H9 (cell line): Measurements from ENCODE around the gene CC2D1A. TPM values are rescaled to one million over a fixed set of nuclear protein-coding genes. Genes with fewer than 3 reads are reported as not detected.

Experiments
- DNase-seq: peaks from one replicate; pipeline ENCODE4 v3.0.0-alpha.2; 2017
- H2AFZ ChIP-seq: one replicate; pipeline ENCODE4 v1.6.1; 2013; ENCODE audit warnings: mild to moderate bottlenecking, low read length, control low read depth, moderate library complexity
- H2AK5ac ChIP-seq: 2 replicates; pipeline ENCODE4 v1.6.1; 2013; ENCODE audit warnings: low read length, control low read depth, mixed read lengths; ENCODE audit not compliant: insufficient read length
- H2BK120ac ChIP-seq: one replicate; pipeline ENCODE4 v1.6.1; 2013; ENCODE audit warnings: low read depth, mild to moderate bottlenecking, low read length, control low read depth, inconsistent platforms; ENCODE audit not compliant: poor library complexity, severe bottlenecking
- H2BK12ac ChIP-seq: 2 replicates; pipeline ENCODE4 v1.6.1; 2013; ENCODE audit warnings: low read length, control low read depth, mixed read lengths, low read depth; ENCODE audit not compliant: insufficient read length
- H2BK15ac ChIP-seq: 2 replicates; pipeline ENCODE4 v1.6.1; 2013; ENCODE audit warnings: low read depth, low read length, control low read depth
- H2BK20ac ChIP-seq: one replicate; pipeline ENCODE4 v1.6.1; 2013; ENCODE audit warnings: low read depth, mild to moderate bottlenecking, low read length, control low read depth, inconsistent platforms; ENCODE audit not compliant: poor library complexity, severe bottlenecking
- H2BK5ac ChIP-seq: 2 replicates; pipeline ENCODE4 v1.6.1; 2013; ENCODE audit warnings: low read length, control low read depth, mixed read lengths; ENCODE audit not compliant: insufficient read length
- H3K14ac ChIP-seq: 2 replicates; pipeline ENCODE4 v1.6.1; 2013; ENCODE audit warnings: low read length, control low read depth; ENCODE audit not compliant: insufficient read depth
- H3K18ac ChIP-seq: 2 replicates; pipeline ENCODE4 v1.6.1; 2013; ENCODE audit warnings: low read depth, mild to moderate bottlenecking, mixed read lengths, low read length, control low read depth; ENCODE audit not compliant: insufficient read length
- H3K23ac ChIP-seq: 2 replicates; pipeline ENCODE4 v1.6.1; 2013; ENCODE audit warnings: low read length, control low read depth, mixed read lengths, low read depth; ENCODE audit not compliant: insufficient read length
- H3K23me2 ChIP-seq: 2 replicates; pipeline ENCODE4 v1.6.1; 2013; ENCODE audit warnings: low read depth, mild to moderate bottlenecking, mixed read lengths, low read length, control low read depth; ENCODE audit not compliant: insufficient read length, poor library complexity, severe bottlenecking
- H3K27ac ChIP-seq: 2 replicates; pipeline ENCODE4 v1.5.1; 2013; ENCODE audit warnings: low read length, control low read depth, mixed read lengths, low read depth; ENCODE audit not compliant: insufficient read length
- H3K27me3 ChIP-seq: 2 replicates; pipeline ENCODE4 v1.6.1; 2013; ENCODE audit warnings: low read length, control low read depth, inconsistent platforms; ENCODE audit not compliant: insufficient read depth
- H3K4ac ChIP-seq: 2 replicates; pipeline ENCODE4 v1.6.1; 2013; ENCODE audit warnings: low read depth, mild to moderate bottlenecking, control low read depth, inconsistent platforms, low read length, moderate library complexity
- H3K4me1 ChIP-seq: 2 replicates; pipeline ENCODE4 v1.6.1; 2013; ENCODE audit warnings: low read length, control low read depth, inconsistent platforms; ENCODE audit not compliant: insufficient read depth
- H3K4me2 ChIP-seq: 2 replicates; pipeline ENCODE4 v1.6.1; 2013; ENCODE audit warnings: low read length, control low read depth, mixed read lengths; ENCODE audit not compliant: insufficient read length, insufficient read depth
- H3K56ac ChIP-seq: 2 replicates; pipeline ENCODE4 v1.6.1; 2013; ENCODE audit warnings: low read depth, mild to moderate bottlenecking, mixed read lengths, low read length, control low read depth; ENCODE audit not compliant: insufficient read length
- H3K79me1 ChIP-seq: 2 replicates; pipeline ENCODE4 v1.6.1; 2013; ENCODE audit warnings: low read depth, mild to moderate bottlenecking, moderate library complexity, low read length, control low read depth, inconsistent platforms; ENCODE audit not compliant: insufficient read depth, poor library complexity, severe bottlenecking
- H3K79me2 ChIP-seq: 2 replicates; pipeline ENCODE4 v1.6.1; 2013; ENCODE audit warnings: low read length, control low read depth, inconsistent platforms; ENCODE audit not compliant: insufficient read depth
- H3K9ac ChIP-seq: 2 replicates; pipeline ENCODE4 v1.6.1; 2013; ENCODE audit warnings: low read length, control low read depth, mixed read lengths; ENCODE audit not compliant: insufficient read length; ENCODE audit errors: extremely low read depth
- H3K9me3 ChIP-seq: one replicate; pipeline ENCODE4 v1.6.1; 2013; ENCODE audit warnings: low read depth, low read length, inconsistent platforms; ENCODE audit not compliant: control insufficient read depth
- H3T11ph ChIP-seq: one replicate; pipeline ENCODE4 v1.6.1; 2013; ENCODE audit warnings: mild to moderate bottlenecking, low read length, control low read depth, inconsistent platforms
- H4K20me1 ChIP-seq: one replicate; pipeline ENCODE4 v1.6.1; 2013; ENCODE audit not compliant: control insufficient read depth, insufficient read length, insufficient read depth
- H4K5ac ChIP-seq: 2 replicates; pipeline ENCODE4 v1.6.1; 2013; ENCODE audit warnings: low read depth, mild to moderate bottlenecking, mixed read lengths, low read length, control low read depth; ENCODE audit not compliant: insufficient read length
- H4K8ac ChIP-seq: replicated peaks from 2 replicates; pipeline ENCODE4 v1.6.1; 2013; ENCODE audit warnings: low read length, control low read depth, mixed read lengths, low read depth; ENCODE audit not compliant: insufficient read length
- H4K91ac ChIP-seq: 2 replicates; pipeline ENCODE4 v1.6.1; 2013; ENCODE audit warnings: low read depth, mild to moderate bottlenecking, moderate library complexity, mixed read lengths, low read length, control low read depth; ENCODE audit not compliant: insufficient read length
- H3K27ac Mint-ChIP-seq, 3 experiments: 2 replicates in 2 of 3; 3 replicates in 1 of 3; pipeline ENCODE4 v1.8.0; 2020 to 2021; ENCODE audit warnings: mixed read lengths in 3 of 3, mild to moderate bottlenecking in 1 of 3, moderate library complexity in 1 of 3
- H3K27me3 Mint-ChIP-seq: 2 replicates; pipeline ENCODE4 v1.8.0; 2021; ENCODE audit warnings: low read depth, mild to moderate bottlenecking, moderate library complexity, mixed read lengths
- H3K36me3 Mint-ChIP-seq, 3 experiments: 2 replicates in 2 of 3; 3 replicates in 1 of 3; pipeline ENCODE4 v1.8.0; 2020 to 2021; ENCODE audit warnings: low read depth in 3 of 3, mixed read lengths in 3 of 3; ENCODE audit not compliant: insufficient read depth in 1 of 3
- H3K4me1 Mint-ChIP-seq, 2 experiments: 2 replicates each; pipeline ENCODE4 v1.8.0; 2020; ENCODE audit warnings: mixed read lengths in 2 of 2
- H3K4me3 Mint-ChIP-seq, 2 experiments: 2 replicates in 1 of 2; 3 replicates in 1 of 2; pipeline ENCODE4 v1.8.0; 2020 to 2021; ENCODE audit warnings: mild to moderate bottlenecking in 2 of 2, mixed read lengths in 2 of 2, moderate library complexity in 1 of 2
- H3K9me3 Mint-ChIP-seq, 2 experiments: 2 replicates in 1 of 2; 3 replicates in 1 of 2; pipeline ENCODE4 v1.8.0; 2020; ENCODE audit warnings: mild to moderate bottlenecking in 2 of 2, mixed read lengths in 2 of 2, moderate library complexity in 1 of 2
- CTCF ChIP-seq: fragments of 200-600 bp; sonication (generic); conservative IDR thresholded peaks from 3 replicates; pipeline ENCODE4 v1.8.0; 2021; ENCODE audit warnings: antibody characterized with exemption, mild to moderate bottlenecking
- WGBS: extraction: QIAGEN DNeasy Blood & Tissue Kit; methylation state at CpG from one replicate; pipeline ENCODE4 v1.1.7; 2013; ENCODE audit warnings: missing lambda C conversion rate, low lambda C conversion rate, mixed read lengths; ENCODE audit not compliant: insufficient read length; ENCODE audit errors: extremely low coverage; 5-methylcytosine and 5-hydroxymethylcytosine counted together
- total RNA-seq: library from RNA; stranded (reverse); gene quantifications from 2 replicates; pipeline ENCODE4 v1.2.1, GENCODE V29; 2021

The CC2D1A gene
- total RNA-seq, 1 experiment from 2014 or later = 48.5 TPM

- WGBS = no CpG with 5 or more reads among the region's 2 CpGs
- H3K27me3 Mint-ChIP-seq = peaks cover 2% of the 10 kb centered on the region
- no peak for TF ChIP-seq CTCF
- H3K4ac ChIP-seq = no peak overlapping the region
- no peak overlapping the region for H2BK5ac ChIP-seq
- no peak overlapping the region for H2BK20ac ChIP-seq
- no peak overlapping the region for H4K91ac ChIP-seq
- H2BK12ac ChIP-seq = no peak overlapping the region
- no peak for DNase-seq
- H3K4me3 Mint-ChIP-seq = no peak overlapping the region
- H2AFZ ChIP-seq = no peak overlapping the region
- no peak overlapping the region for H2AK5ac ChIP-seq
- H3K56ac ChIP-seq = no peak overlapping the region
- no peaks in the 10 kb centered on the region for H3K27me3 ChIP-seq
- H4K5ac ChIP-seq = no peak overlapping the region
- no peak overlapping the region for H2BK15ac ChIP-seq
- H3K23ac ChIP-seq = no peak overlapping the region
- no peaks in the 10 kb centered on the region for H3K9me3 Mint-ChIP-seq
- H4K20me1 ChIP-seq = no peaks in the 10 kb centered on the region
- H4K8ac ChIP-seq = no peak overlapping the region
- no peak overlapping the region for H3T11ph ChIP-seq
- no peak overlapping the region for H3K4me2 ChIP-seq
- no peak overlapping the region for H3K18ac ChIP-seq
- H3K27ac ChIP-seq = no peak overlapping the region
- no peak overlapping the region for H3K14ac ChIP-seq
- peaks cover 11% of the 10 kb centered on the region for H3K23me2 ChIP-seq
- no peaks in the 10 kb centered on the region for H3K9me3 ChIP-seq
- H3K4me1 Mint-ChIP-seq = peaks cover 9 to 12% of the 10 kb centered on the region in 2 experiments
- no peak overlapping the region for H2BK120ac ChIP-seq
- no peak overlapping the region for H3K9ac ChIP-seq
- peaks cover 6% of the 10 kb centered on the region; the same call in 1 of the 2 replicates for H3K79me2 ChIP-seq
- no peaks in the 10 kb centered on the region for H3K4me1 ChIP-seq
- peaks cover 5 to 16% (median 13%) of the 10 kb centered on the region in 3 experiments; a peak in 5 of 7 replicates for H3K36me3 Mint-ChIP-seq
- H3K79me1 ChIP-seq = peaks cover 8% of the 10 kb centered on the region
- no peak overlapping the region for H3K27ac Mint-ChIP-seq
Measured at GRCh38 chr19:13951043-13951442, 45.0 kb downstream of the CC2D1A start.
